HG03378 (cell line): Measurements from ENCODE around the gene LIF.

Experiments used
- ATAC-seq: cut with Tn5 transposase; IDR thresholded peaks from one replicate; pipeline ENCODE4 v1.9.1; 2021; ENCODE audit warnings: mild to moderate bottlenecking, moderate library complexity; ENCODE audit not compliant: unreplicated experiment

Gene LIF

GRCh38 chr22:30195245-30196140, 51.1 kb downstream of the LIF start:
- ATAC-seq, result no peak

DNA sequence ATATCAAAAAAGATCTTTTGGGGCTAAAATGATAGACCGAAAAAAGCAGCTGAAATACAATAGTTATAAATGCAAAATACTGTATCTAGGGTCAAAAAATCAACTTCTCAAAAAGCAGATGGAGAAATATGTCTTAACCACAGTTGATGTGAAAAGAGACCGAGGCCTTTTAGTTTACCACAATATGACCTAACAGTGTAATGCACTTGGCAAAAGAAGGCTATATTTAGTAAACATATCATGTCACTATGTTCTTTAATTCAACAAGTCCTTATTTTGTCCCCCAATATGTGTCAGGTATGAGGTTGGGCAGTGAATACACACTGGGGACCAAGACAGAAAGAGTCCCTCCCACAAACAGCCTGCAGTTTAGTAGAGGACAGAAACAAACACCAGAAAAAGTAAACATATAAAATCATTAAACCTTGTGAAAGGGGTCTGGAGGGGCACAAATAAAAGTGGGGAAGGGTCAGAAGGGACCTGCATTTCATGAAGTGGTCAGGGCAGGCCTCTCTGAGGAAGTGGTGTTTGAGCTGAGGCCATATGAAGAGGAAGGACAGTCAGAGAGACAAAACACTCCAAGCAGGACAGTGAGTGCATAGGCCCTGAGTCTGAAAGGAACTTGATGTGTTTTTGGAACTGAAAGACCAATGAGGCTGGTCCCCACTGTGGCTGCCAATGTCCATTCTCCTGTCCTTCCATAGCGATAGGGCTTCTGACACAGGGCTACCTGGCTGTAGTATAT, 53.4 kb downstream of the LIF start:
- ATAC-seq, result no peak

DNA sequence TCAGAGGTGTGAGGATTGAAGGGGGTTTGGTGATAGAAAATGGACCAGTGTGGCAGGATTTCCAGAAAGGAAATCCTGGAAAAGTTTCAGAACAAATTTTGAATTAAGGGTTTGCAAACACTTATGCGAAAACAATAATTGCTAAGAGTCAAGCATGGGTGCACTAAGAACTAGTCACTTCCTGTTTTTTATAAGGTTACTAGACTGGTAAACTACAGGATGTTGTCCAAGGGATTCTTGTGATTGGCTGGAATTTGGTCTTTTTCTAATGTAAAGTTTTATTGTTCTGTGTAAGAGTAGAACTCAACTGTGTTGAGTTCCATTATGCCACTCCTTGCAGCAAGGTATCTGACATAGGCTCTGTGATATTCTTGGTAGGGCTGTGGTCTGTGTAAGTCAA, 54.1 kb downstream of the LIF start:
- no peak for ATAC-seq

DNA sequence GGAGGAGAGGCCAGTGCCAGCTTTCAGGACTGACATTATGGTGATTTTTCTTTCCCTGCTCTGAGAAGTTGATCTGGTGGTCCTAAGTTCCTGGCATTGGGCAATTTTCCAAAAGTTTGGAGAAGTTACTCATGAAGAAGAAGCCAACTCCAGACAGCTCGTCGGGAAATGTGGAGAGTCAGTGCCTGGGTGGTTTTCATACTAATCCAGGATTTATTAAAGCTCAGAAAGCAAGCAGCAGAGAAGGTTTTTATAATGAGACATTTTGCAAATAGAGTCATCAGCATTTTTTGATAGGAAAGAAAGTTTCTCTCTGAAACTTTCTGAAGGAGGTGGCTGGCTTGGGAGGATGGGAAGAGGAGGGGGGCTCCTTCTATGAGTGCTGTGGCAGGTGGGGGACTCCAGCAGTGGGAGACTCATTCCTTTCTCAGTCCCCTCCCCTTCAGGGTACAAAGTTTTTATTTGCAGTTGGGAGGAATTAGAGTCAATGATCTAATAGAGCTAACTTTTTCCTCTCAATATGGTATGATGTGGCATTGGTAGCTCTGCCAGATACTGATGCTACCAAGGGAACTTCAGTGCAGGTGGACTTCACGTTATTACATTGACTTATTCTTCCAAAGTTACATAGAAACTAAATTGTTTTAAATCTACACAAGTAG, 55.4 kb downstream of the LIF start:
- ATAC-seq, result no peak

DNA sequence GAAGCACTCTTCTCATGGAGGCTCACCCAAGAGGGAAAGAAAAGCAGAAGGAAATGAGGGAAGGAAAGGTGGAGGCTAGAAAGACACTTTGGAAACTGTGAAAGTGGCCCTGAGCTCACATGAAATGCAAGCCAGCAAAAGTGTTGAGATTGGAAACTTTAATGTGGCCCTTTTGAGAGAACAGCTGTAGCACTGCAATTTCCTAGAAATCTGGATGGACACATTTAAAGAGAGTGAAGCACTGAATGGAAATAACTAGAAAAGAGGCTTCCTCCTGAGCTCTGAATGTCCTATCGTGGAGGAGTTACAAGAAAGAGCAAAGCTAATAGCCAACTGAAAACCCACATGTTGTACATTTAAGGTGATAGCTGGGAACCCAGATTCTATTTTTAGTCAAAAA, 56.0 kb downstream of the LIF start:
- ATAC-seq, result no peak
